SKM-1 treated with dmso at 0.1 percent for 144 hours (cell line): ENCODE results near the gene SYNPO2L.
A peak's percentile ranks its signal among the peaks of the same experiment; 100 is the strongest.

Experiments
- DNase-seq: peaks from one replicate; lab custom pipeline; 2025; ENCODE audit not compliant: unreplicated experiment; lab: John Stamatoyannopoulos, UW

The SYNPO2L gene

GRCh38 chr10:73648975-73649829 is 6.6 kb downstream of the SYNPO2L start:
- no peak for DNase-seq

DNA sequence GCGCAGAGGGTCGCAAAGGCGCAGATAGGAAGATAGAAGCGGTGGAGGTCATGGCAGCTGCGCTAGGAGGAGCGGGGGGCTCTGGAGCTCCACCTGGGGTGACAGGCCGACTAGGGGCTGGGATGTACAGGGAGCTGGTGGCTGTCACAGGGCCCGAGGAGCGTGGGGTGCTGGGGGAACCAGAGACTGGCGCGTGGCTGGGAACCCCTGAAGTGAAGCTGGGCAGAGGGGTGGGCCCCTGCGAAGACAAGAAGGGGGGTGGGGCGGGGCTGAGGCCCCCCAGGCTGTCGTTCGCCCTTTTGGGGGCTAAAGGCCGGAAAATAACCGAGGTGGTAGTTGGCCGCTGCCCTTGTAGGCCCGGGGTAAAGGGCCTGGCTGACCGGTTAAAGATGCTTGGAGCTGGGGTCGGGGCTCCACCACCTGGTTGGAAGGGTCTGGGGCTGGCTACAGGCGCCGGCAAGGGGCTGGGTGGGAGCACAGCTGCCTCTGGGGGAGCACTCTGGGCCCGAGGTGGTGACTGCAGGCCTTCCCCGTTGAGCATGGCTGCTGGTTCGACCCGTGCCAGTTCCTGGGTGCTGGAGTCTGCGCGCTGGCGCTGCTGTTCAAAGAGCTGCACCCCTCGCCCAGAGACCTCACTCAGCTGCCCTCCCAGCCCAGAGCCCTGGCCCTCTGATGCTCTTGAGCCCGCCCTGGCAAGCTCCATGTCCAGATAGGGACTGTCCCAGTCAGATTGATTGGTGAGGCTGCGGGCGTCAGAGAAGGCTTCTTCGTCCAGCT is 7.8 kb downstream of the SYNPO2L start:
- DNase-seq: no peak

GRCh38 chr10:73647211-73647874 is 8.5 kb downstream of the SYNPO2L start:
- no peak for DNase-seq

- no peak for DNase-seq
Observed at GRCh38 chr10:73646598-73647041, 9.2 kb downstream of the SYNPO2L start.

GRCh38 chr10:73645251-73645650 is 10.6 kb downstream of the SYNPO2L start:
- no peak for DNase-seq

DNA sequence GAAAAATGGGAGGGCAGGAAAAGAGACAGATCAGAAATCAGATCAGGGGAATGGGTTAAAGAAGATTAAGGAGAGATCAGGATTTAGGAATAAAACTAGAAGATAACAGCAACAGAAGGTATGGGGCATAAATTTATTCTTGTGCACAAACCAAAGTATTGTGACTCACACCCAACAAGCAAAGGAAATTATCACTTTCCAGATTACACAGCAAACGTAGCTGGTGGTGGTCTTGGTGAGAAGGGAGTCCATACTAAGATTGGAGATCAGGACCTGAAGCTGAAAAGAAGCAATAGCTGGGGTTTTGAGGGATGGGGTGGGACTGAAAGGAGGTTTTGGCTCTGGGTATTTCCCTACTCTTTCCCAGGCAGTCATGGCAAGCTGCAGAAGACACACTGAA is 11.1 kb downstream of the SYNPO2L start:
- DNase-seq: no peak

DNA sequence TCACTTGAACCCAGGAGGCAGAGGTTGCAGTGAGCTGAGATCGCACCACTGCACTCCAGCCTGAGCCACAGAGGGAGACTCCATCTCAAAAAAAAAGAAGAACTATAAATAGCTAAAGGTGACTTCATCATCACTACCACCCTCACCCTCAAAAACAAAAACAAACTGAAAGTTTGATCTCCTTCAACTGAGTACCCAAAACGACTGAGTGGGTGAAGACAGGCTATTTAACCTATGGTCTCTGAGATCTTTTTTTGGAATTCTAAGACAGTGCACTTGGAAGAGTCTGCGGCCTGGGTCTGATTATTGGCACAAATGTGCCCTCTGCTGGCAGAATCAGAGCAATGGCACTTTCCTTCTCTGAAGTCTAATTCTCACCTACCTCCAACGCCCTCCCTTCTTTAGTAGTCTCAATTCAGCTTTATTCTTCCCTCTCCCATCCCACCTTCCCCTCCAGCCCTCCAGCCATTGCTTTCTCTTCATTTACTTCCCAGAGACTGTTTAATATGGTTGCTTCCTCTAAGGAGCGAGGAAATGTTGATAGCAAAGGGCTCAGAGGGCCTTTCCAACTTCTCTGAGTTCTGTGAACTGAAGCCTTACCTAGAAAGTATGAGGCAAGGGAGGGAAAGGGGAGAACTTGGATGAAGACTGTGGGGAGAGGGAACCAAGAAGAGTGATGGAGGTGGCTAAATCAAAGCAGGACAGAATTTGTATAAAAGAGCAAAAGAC is 11.7 kb downstream of the SYNPO2L start:
- peak; percentile 58 for DNase-seq

GRCh38 chr10:73643362-73643761 is 12.5 kb downstream of the SYNPO2L start:
- DNase-seq: no peak

- DNase-seq: peak; percentile 19
Observed at GRCh38 chr10:73641328-73642060, 14.3 kb downstream of the SYNPO2L start, which contains the start of gene MYOZ1. TSS of gene MYOZ1 (minus strand) at chr10:73641474. CDS start at chr10:73640017, 1,457 bp downstream.

GRCh38 chr10:73639286-73639685 is 16.5 kb downstream of the SYNPO2L start:
- no peak for DNase-seq

DNA sequence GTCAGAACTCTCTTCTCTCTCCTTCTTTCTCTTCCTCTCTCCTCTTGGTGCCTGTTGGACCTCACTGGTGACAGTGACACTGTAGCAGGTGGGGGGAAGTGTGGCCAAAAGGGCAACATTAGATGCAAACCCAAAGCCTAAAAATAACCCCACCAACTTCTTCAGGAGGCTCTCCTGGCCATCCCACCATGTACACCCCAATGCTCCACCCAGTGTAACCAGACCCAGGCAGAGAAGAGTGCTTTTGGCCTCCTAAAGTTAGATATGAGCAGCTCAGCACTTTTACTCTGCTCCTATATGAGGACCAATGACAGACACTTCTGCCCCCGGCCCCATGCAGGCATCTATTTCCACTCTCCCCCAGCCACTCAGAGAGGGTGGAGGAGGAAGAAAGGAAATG is 20.0 kb downstream of the SYNPO2L start:
- DNase-seq: no peak

DNA sequence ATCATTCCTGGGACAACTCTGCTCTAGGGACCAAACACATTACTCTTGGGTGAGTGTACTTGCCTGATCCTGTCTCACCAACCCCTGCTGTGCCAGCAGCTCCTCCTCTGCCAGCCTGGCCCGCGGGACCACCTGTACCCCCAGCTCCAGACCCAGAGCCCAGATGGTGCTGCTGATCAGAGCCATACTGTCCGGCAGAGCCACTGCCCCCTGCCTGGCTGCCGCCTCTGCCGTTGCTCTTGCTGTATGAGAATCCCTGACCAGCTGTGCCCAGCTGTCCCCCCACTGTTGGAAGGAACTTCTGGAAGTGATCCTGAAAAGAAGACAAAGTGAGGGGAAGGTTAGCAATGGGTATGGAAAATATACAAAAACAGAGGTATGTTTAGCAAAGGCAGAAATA is 21.4 kb downstream of the SYNPO2L start:
- no peak for DNase-seq

DNA sequence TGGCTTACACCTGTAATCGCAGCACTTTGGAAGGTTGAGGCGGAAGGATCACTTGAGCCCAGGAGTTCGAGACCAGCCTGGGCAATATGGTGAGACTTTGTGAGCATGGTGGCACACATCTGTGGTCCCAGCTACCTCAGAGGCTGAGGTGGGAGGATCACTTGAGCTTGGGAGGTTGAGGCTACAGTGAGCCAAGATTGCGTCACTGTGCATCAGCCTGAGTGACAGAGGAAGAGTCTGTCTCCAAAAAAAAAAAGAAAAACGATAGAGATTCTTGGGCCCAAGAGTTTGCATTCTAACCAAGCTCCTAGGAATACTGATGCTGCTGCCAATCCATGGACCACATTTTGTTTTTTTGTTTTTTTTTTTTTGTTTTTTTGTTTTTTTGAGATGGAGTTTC is 26.7 kb downstream of the SYNPO2L start:
- no peak for DNase-seq

- no peak for DNase-seq
Observed at GRCh38 chr10:73628405-73628804, 27.4 kb downstream of the SYNPO2L start.

GRCh38 chr10:73627300-73627699 is 28.5 kb downstream of the SYNPO2L start:
- no peak for DNase-seq

DNA sequence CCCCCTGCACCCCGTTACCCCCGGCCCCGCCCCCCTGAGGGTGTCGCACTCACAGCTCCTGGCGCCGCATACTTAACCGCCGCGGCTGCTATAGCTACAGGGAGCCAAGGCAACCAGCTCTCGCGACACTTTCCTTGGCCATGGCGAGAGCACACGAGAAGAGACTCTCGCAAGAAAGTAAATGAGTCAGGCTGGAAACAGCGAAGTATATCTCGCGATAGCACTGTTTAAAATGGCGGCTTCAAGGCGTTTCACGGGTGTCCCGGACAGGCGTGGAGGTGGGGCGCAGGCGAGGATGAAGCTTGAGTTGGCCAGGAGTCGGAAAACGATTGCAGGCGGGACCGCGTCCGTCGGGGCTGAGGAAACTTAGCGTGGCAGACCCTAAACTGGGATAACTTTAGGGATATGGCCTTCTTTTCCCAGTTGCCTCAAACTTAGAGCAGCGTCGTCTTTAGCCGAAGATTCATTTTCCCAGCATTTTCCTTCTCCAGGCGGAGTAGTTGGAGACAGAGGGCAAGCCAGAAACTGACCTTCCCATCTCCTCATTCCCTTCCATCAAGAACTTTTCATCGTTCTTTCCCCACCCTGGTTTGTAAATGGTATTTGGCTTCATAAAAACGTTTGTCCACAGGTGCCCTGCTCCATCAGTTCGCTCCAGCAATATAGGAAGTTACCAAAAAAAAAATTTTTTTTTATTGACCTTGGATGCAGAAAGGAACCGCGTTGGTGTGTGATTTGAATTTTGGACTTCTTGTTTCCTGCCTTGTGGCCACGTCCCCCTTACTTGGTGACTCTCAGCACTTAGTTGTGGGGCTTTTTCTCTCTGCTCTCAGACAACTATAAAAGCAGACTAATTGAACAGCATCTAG is 29.7 kb downstream of the SYNPO2L start:
- peak; percentile 95 for DNase-seq

DNA sequence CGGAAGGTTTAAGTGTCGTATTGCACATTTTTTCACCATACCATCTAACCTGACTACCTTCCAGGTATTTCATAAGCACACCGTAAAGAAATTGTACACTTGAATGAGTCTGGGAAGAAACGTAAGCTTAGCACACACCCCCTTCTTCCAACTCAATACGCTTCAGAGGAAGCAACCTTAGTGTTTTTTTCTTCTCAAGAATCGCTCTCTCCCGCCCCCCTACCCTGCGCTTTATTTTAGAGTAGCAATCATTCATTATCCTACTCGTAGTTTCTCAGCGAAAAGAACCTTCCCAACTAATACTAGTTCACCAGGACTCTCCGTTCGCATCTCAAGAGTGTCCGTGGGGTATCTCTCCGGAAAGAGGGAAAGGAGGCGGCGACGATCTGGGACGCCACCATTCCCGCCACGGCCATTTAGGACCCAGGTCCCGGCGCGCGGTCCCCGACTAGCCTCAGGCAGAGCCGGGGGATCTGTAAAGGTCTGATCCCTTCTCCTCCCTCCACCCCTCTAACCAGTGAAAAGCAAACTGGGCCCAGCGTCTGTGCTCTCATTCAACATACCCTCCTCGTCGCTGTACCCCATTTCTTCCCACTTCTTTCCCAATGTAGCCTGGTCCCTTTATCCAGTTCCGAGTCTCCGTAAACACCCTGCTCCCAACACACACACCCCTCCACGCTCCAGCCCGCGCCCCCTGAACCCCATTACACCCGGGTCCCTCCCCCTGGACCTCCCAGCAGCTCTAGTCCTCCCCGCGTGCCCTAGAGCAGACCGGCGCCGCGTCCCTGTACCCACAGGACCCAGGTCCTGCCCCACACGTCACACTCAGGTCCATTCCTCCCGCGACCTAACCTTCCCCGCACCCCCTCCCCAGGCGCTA is 30.6 kb downstream of the SYNPO2L start:
- no peak for DNase-seq

GRCh38 chr10:73623056-73623455 is 32.8 kb downstream of the SYNPO2L start:
- DNase-seq: no peak
